HepG2 (cell line): ENCODE results near the gene COBLL1. TPM values are rescaled to one million over a fixed set of nuclear protein-coding genes. Genes with fewer than 3 reads are reported as not detected.
A peak's percentile ranks its signal among the peaks of the same experiment; 100 is the strongest.

Experiments
- BCL6 ChIP-seq: IDR thresholded peaks from 2 replicates; pipeline ENCODE4 v1.6.1; 2016; ENCODE audit warnings: missing genetic modification reagents, missing compliant biosample characterization
- CEBPG ChIP-seq: IDR thresholded peaks from 2 replicates; pipeline ENCODE4 v1.6.1; 2016
- ESRRA ChIP-seq: sonication (generic); formaldehyde crosslinking; IDR thresholded peaks from 2 replicates; pipeline ENCODE4 v1.5.1; 2020; ENCODE audit warnings: mild to moderate bottlenecking, low read depth, missing genetic modification reagents
- HHEX ChIP-seq: IDR thresholded peaks from 2 replicates; pipeline ENCODE4 v1.6.1; 2016; ENCODE audit warnings: control low read depth
- HNF4G ChIP-seq, 2 experiments: sonication (generic) in 1 of 2; formaldehyde crosslinking in 1 of 2; IDR thresholded peaks; 2 replicates each; pipeline versions ENCODE4 v1.4.0 to v1.6.1; 2011 to 2020; ENCODE audit warnings: borderline replicate concordance in 2 of 2, low read depth in 2 of 2, mild to moderate bottlenecking in 2 of 2, low read length in 1 of 2, missing genetic modification reagents in 1 of 2, moderate library complexity in 1 of 2
- HNRNPLL ChIP-seq: fragments of 200-400 bp; formaldehyde crosslinking; IDR thresholded peaks from 2 replicates; pipeline ENCODE4 v1.6.1; 2017; ENCODE audit warnings: mild to moderate bottlenecking, low read depth, low read length; ENCODE audit not compliant: poor library complexity, severe bottlenecking
- IRF2 ChIP-seq: IDR thresholded peaks from 2 replicates; pipeline ENCODE4 v1.6.1; 2018; ENCODE audit warnings: missing genetic modification reagents, missing compliant biosample characterization
- MTF2 ChIP-seq: sonication (generic); formaldehyde crosslinking; IDR thresholded peaks from 2 replicates; pipeline ENCODE4 v1.5.0; 2020; ENCODE audit warnings: missing genetic modification reagents, borderline replicate concordance
- NCOA1 ChIP-seq: sonication (generic); formaldehyde crosslinking; IDR thresholded peaks from 2 replicates; pipeline ENCODE4 v1.9.0; 2021; ENCODE audit warnings: missing genetic modification reagents
- NR2F2 ChIP-seq: IDR thresholded peaks from 2 replicates; pipeline ENCODE4 v1.6.1; 2012; ENCODE audit warnings: low read depth, inconsistent platforms, borderline replicate concordance
- TARDBP ChIP-seq: sonication (generic); formaldehyde crosslinking; IDR thresholded peaks from 2 replicates; pipeline ENCODE4 v1.8.0; 2022; ENCODE audit warnings: mild to moderate bottlenecking, missing genetic modification reagents
- TMF1 ChIP-seq: sonication (generic); formaldehyde crosslinking; IDR thresholded peaks from 2 replicates; pipeline ENCODE4 v1.8.1; 2022; ENCODE audit warnings: low read depth, missing genetic modification reagents
- XRCC5 ChIP-seq: fragments of 200-400 bp; formaldehyde crosslinking; optimal IDR thresholded peaks from 2 replicates; pipeline ENCODE3; 2017; ENCODE audit warnings: mild to moderate bottlenecking, low read length
- ZNF160 ChIP-seq: sonication (generic); formaldehyde crosslinking; IDR thresholded peaks from 2 replicates; pipeline ENCODE4 v1.8.0; 2022; ENCODE audit warnings: mild to moderate bottlenecking, inconsistent platforms, missing genetic modification reagents
- ZNF619 ChIP-seq: sonication (generic); formaldehyde crosslinking; IDR thresholded peaks from 2 replicates; pipeline ENCODE4 v1.4.0; 2020; ENCODE audit warnings: mild to moderate bottlenecking, missing genetic modification reagents
- ZNF839 ChIP-seq: sonication (generic); formaldehyde crosslinking; IDR thresholded peaks from 2 replicates; pipeline ENCODE4 v1.4.0; 2020; ENCODE audit warnings: missing genetic modification reagents, mild to moderate bottlenecking, borderline replicate concordance
- polyA plus RNA-seq, 8 experiments: library from polyadenylated mRNA; depleted of rRNA in 3 of 8; stranded (reverse) in 7 of 8; unstranded in 1 of 8; fragments of >200 nt; fragmentation: Illumina TruSeq in 4 of 8; extraction: Trizol in 4 of 8; gene quantifications; 2 replicates each; pipeline versions ENCODE4 v1.2.1 to v1.2.3, GENCODE V29; 2011 to 2016; ENCODE audit warnings: low read depth in 4 of 8, missing spikeins in 1 of 8, mixed read lengths in 1 of 8; ENCODE audit not compliant: insufficient read depth in 1 of 8
- total RNA-seq, 5 experiments: library from RNA; depleted of rRNA; stranded (reverse); fragments of >200 nt; fragmentation: Illumina TruSeq; extraction: Trizol; gene quantifications; 2 replicates each; pipeline ENCODE4 v1.2.3, GENCODE V29; 2016; ENCODE audit warnings: low read depth in 1 of 5
- TF ChIP-seq, protein P1 (sequence below): sonication (generic); formaldehyde crosslinking; IDR thresholded peaks from 2 replicates; pipeline ENCODE4 v1.5.1; 2020; ENCODE audit warnings: mild to moderate bottlenecking, missing genetic modification reagents
- TF ChIP-seq, protein P2 (sequence below): sonication (generic); formaldehyde crosslinking; IDR thresholded peaks from 2 replicates; pipeline ENCODE4 v1.5.0; 2020; ENCODE audit warnings: mild to moderate bottlenecking, missing genetic modification reagents, borderline replicate concordance
- TF ChIP-seq, protein P3 (sequence below): sonication (generic); formaldehyde crosslinking; IDR thresholded peaks from 2 replicates; pipeline ENCODE4 v1.5.0; 2020; ENCODE audit warnings: mild to moderate bottlenecking, missing genetic modification reagents

The COBLL1 gene
- total and polyA plus RNA-seq, 2 of the 13 experiments (the other 11 are each of a cell fraction or from before 2014, with no cell fraction given): 32.6 to 86.8 TPM

- TF ChIP-seq TMF1 (CRISPR knock-in tag): no peak
- TF ChIP-seq NCOA1: no peak
- no peak for TF ChIP-seq MTF2 (CRISPR knock-in tag)
- peak; percentile 63; the same call in 1 of the 2 replicates for TF ChIP-seq IRF2
- TF ChIP-seq HHEX (CRISPR knock-in tag): no peak
- peak; percentile 64 for TF ChIP-seq HNF4G (IDR thresholded peaks at IDR 0.05; ENCODE audit: borderline replicate concordance, low read depth, low read length)
- peak; percentile 74; the same call in 1 of the 2 replicates for TF ChIP-seq HNF4G (CRISPR knock-in tag; IDR thresholded peaks at IDR 0.05; ENCODE audit: borderline replicate concordance, low read depth)
- no peak for TF ChIP-seq XRCC5
- peak; percentile 56; the same call in 1 of the 2 replicates for TF ChIP-seq BCL6 (CRISPR knock-in tag)
- no peak for TF ChIP-seq ZNF839 (CRISPR knock-in tag)
- TF ChIP-seq, protein P1, sequence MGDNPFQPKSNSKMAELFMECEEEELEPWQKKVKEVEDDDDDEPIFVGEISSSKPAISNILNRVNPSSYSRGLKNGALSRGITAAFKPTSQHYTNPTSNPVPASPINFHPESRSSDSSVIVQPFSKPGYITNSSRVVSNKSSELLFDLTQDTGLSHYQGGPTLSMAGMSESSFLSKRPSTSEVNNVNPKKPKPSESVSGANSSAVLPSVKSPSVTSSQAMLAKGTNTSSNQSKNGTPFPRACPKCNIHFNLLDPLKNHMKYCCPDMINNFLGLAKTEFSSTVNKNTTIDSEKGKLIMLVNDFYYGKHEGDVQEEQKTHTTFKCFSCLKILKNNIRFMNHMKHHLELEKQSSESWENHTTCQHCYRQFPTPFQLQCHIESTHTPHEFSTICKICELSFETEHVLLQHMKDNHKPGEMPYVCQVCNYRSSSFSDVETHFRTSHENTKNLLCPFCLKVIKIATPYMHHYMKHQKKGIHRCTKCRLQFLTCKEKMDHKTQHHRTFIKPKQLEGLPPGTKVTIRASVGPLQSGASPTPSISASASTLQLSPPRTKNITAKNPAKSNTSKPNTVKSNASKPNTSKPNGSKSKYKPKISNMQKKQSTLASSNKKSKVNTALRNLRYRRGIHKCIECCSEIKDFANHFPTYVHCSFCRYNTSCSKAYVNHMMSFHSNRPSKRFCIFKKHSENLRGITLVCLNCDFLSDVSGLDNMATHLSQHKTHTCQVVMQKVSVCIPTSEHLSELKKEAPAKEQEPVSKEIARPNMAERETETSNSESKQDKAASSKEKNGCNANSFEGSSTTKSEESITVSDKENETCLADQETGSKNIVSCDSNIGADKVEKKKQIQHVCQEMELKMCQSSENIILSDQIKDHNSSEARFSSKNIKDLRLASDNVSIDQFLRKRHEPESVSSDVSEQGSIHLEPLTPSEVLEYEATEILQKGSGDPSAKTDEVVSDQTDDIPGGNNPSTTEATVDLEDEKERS: peak; percentile 67; the same call in 1 of the 2 replicates
- TF ChIP-seq, protein P2, sequence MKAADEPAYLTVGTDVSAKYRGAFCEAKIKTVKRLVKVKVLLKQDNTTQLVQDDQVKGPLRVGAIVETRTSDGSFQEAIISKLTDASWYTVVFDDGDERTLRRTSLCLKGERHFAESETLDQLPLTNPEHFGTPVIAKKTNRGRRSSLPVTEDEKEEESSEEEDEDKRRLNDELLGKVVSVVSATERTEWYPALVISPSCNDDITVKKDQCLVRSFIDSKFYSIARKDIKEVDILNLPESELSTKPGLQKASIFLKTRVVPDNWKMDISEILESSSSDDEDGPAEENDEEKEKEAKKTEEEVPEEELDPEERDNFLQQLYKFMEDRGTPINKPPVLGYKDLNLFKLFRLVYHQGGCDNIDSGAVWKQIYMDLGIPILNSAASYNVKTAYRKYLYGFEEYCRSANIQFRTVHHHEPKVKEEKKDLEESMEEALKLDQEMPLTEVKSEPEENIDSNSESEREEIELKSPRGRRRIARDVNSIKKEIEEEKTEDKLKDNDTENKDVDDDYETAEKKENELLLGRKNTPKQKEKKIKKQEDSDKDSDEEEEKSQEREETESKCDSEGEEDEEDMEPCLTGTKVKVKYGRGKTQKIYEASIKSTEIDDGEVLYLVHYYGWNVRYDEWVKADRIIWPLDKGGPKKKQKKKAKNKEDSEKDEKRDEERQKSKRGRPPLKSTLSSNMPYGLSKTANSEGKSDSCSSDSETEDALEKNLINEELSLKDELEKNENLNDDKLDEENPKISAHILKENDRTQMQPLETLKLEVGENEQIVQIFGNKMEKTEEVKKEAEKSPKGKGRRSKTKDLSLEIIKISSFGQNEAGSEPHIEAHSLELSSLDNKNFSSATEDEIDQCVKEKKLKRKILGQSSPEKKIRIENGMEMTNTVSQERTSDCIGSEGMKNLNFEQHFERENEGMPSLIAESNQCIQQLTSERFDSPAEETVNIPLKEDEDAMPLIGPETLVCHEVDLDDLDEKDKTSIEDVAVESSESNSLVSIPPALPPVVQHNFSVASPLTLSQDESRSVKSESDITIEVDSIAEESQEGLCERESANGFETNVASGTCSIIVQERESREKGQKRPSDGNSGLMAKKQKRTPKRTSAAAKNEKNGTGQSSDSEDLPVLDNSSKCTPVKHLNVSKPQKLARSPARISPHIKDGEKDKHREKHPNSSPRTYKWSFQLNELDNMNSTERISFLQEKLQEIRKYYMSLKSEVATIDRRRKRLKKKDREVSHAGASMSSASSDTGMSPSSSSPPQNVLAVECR: no peak; the same call in 1 of the 2 replicates
- TF ChIP-seq HNRNPLL: no peak
- TF ChIP-seq NR2F2: peak; percentile 69; the same call in 1 of the 2 replicates
- TF ChIP-seq, protein P3, sequence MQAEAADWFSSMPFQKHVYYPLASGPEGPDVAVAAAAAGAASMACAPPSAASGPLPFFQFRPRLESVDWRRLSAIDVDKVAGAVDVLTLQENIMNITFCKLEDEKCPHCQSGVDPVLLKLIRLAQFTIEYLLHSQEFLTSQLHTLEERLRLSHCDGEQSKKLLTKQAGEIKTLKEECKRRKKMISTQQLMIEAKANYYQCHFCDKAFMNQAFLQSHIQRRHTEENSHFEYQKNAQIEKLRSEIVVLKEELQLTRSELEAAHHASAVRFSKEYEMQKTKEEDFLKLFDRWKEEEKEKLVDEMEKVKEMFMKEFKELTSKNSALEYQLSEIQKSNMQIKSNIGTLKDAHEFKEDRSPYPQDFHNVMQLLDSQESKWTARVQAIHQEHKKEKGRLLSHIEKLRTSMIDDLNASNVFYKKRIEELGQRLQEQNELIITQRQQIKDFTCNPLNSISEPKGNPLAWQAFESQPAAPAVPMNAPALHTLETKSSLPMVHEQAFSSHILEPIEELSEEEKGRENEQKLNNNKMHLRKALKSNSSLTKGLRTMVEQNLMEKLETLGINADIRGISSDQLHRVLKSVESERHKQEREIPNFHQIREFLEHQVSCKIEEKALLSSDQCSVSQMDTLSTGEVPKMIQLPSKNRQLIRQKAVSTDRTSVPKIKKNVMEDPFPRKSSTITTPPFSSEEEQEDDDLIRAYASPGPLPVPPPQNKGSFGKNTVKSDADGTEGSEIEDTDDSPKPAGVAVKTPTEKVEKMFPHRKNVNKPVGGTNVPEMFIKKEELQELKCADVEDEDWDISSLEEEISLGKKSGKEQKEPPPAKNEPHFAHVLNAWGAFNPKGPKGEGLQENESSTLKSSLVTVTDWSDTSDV (CRISPR knock-in tag): no peak
- no peak for TF ChIP-seq ZNF619 (CRISPR knock-in tag)
- TF ChIP-seq ZNF160 (CRISPR knock-in tag): no peak
- peak; percentile 15; the same call in 1 of the 2 replicates for TF ChIP-seq TARDBP (CRISPR knock-in tag)
- TF ChIP-seq CEBPG (CRISPR knock-in tag): peak; percentile 13; the same call in 1 of the 2 replicates
- no peak for TF ChIP-seq ESRRA (CRISPR knock-in tag)
Observed at GRCh38 chr2:164710837-164711765, 130.5 kb downstream of the COBLL1 start (continued).
